ENCODE data around the gene MMP25.
"Not testable (repeated sequence)": the region's sequence is repeated elsewhere in the genome, so short reads cannot be mapped to it uniquely, and the experiment has no call there.

MMP25 gene

DNA sequence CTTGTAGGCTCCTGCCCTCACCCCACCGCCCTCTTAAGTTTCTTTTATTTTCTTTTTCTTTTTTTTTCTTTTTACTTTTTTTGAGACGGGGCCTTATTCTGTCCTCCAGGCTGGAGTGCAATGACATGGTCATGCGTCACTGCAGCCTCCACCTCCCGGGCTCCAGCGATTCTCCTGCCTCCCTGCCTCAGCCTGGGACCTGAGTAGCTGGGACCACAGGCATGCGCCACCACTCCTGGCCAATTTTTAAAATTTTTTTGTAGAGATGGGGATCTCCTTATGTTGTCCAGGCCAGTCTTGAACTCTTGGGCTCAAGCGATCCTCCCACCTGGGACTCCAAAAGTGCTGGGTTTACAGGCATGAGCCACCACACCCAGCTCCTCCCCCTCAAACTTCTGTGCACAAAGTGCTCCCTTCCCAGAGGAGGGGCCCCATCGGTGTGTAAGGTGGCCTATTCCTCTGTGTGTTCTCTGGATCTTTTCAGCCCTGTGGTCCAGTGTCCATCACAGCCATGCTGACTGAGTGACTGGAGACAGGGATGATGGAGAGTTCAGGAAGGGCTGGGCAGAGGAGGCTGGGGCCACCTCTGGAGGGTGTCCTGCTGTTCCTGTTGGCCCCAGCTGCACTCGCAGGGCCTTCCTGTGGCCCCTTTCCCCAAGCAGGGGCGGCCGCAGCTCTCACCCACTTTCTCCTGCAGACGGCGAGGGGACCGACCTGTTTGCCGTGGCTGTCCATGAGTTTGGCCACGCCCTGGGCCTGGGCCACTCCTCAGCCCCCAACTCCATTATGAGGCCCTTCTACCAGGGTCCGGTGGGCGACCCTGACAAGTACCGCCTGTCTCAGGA lies 10.2 kb downstream of the MMP25 start:
- no peak for DNase-seq

DNA sequence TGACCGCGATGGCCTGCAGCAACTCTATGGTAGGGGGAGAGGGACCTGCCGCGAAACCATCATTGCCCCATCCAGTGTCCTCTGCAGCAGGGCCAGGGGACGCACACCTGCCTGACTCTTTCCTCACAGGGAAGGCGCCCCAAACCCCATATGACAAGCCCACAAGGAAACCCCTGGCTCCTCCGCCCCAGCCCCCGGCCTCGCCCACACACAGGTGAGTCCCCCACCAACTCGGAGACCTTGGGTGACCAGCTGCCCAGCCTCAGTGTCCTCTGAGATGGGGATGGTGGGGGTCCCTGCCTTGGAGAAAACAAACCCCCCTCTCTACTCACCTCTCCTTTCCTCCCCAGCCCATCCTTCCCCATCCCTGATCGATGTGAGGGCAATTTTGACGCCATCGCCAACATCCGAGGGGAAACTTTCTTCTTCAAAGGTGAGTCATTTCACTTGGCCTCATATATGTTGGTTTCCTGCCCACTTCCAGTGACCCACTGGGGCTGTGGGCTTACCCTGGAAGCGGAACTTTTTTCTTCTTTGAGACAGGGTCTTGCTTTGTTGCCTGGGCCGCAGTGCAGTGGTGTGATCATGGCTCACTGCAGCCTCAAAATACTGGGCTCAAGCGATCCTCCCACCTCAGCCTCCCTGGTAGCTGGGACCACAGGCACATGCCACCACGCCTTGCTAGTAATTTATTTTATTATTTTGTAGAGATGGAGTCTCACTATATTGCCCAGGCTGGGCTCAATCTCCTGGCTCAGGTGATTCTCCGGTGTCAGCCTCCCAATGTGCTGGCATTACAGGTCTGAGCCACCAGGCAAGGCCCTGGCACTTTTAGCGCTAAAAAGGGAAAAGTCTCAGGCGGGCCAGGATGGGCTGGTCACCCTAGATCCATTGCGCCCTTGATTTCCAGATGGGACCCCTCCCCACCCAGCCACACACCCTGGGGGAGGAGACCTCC lies 11.1 kb downstream of the MMP25 start:
- DNase-seq = no peak

DNA sequence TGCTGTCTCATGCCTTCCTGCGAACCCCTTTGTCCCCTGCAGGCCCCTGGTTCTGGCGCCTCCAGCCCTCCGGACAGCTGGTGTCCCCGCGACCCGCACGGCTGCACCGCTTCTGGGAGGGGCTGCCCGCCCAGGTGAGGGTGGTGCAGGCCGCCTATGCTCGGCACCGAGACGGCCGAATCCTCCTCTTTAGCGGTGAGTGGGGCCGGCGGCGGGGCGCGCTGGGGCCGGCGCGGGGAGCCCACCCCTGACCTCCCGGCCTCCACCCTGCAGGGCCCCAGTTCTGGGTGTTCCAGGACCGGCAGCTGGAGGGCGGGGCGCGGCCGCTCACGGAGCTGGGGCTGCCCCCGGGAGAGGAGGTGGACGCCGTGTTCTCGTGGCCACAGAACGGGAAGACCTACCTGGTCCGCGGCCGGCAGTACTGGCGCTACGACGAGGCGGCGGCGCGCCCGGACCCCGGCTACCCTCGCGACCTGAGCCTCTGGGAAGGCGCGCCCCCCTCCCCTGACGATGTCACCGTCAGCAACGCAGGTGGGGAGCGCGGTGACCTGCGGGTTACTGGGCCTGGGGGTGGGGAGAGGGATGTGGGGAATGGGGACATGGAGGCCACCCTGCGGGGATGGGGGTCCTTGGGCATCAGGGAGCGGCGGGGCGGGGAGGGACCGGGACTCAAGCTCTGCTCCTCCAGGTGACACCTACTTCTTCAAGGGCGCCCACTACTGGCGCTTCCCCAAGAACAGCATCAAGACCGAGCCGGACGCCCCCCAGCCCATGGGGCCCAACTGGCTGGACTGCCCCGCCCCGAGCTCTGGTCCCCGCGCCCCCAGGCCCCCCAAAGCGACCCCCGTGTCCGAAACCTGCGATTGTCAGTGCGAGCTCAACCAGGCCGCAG lies 12.0 kb downstream of the MMP25 start:
- peak; percentile 75 for DNase-seq

DNA sequence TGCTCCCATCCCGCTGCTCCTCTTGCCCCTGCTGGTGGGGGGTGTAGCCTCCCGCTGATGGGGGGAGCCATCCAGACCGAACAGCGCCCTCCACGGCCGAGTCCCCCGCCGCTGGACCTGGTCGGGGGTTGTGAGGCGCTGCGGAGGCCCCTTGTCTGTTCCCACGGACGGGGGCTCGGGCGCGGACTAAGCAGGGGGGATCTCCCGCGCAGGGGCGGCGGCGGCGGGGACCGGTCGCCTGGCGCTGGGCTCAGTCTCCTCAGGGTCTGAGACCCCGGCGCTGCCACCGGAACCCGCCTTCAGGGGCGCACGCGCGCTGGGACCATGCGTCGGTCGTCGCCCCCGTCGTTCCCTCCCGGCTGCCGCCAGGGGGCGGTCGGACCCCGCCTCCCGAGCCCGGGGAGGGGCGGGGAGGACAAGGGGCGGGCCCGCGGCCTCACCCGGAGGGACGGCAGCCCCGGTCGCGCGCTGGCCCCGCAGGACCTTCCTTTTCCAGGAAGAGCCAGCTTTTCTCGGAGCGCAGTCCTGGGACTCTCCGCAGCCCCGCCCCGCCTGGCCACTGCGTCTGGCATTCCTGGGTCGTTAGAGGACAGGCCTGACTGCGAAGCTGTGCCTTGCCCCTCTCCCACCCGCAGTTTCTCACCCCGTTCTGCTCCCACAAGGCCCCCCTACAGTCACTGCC lies 12.8 kb downstream of the MMP25 start:
- peak; percentile 98 for DNase-seq

DNA sequence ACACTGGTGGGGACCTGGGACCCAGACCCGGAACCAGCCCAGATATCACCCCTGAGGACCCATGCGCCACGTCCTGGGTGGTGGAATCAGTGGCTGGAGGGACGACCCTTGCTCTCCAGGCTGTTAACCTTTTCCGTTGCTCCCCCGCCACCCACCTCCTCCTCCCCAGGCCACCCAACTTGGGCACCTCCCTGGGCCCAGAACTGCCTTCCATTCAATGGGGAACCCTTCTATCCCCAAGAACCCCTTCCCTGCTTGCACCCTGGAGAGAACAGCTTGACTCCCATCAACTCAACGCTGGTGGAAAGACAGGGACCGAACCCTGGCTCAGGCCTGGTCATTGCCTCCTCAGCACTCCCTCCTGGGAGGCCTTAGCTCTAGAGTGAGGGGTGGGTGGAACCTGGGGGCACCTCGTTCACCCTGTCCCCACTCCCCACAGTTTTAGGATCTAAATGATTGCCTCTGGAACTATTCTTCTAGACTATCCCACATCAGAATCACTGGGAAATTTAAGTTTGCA lies 13.4 kb downstream of the MMP25 start:
- DNase-seq = no peak

DNA sequence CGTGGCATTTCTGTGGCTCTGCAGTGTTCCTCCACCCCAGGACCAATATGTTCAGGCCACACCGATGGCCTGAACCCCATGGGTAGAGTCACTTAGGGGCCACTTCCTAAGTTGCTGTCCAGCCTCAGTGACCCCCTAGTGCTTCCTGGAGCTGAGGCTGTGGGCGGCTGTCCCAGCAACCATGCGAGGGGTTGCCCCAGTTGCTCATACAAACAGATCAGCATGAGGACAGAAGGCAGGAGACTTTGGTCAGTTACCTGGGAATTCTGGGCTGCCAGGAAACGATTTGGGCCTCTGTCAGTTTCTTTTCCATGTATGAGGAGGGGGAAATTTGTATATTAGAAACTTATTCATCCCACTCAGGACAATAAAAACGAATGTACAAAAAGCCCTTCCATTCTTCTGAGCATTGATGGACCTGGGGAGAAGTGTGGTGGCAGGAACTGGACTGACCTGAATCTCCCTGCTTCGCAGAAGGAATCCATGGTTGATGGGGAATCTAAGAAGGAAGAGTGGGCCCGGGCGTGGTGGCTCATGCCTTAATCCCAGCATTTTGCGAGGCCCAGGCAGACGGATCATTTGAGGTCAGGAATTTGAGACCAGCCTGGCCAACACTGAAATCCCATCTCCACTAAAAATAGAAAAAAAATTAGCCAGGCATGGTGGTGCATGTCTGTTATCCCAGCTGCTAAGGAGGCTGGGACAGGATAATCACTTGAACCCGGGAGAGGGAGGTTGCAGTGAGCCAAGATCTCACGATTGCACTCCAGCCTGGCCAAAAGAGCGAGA lies 14.2 kb downstream of the MMP25 start:
- no peak for DNase-seq

DNA sequence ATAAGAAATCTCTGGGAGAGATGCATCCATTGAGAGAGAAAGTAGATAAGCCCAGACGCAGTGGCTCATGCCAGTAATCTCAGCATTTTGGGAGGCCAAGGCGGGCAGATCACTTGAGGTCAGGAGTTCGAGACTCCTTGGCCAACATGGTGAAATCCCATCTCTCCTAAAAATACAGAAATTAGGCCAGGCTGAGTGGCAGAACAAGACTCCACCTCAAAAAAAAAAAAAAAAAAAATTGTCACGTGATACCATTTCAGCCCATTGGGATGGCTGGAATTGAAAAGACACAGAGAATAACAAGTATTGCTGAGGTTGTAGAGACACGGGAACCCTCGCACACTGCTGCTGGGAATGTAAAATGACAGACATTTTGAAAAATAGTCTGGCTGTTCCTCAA lies 16.2 kb downstream of the MMP25 start:
- DNase-seq = no peak

DNA sequence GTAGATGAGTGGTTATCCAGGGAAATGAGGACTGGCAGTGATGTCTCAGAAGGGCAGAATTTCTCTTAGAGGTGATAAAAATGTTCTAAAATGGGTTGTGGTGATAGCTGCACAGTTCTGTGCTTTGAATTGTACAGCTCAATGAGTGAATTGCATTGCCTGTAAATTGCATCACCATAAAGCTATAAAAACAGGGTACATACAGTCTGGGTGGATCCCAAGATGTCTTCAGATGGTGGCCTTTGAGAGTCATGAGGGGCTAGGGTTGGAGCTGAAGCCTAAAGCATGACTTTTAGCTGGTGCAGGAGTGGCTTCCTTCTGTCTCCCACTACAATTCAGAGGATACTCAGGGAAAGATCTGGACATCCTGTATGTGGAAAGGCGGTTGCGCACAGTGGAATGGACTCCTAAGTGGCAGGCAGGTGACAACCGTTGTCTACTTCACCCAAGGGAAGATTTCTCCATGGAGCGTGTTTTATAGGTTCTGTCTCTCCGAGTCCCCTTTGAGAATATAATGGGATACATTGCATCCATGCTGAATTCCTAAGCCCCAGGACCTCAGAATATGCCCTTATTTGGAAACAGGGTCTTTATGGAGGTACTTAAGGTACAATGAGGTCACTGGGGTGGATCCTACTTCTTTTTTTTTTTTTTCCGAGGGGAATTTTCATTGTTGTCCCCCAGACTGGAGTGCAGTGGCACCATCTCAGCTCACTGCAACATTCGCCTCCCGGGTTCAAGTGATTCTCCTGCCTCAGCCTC lies 17.4 kb downstream of the MMP25 start:
- DNase-seq = no peak

DNA sequence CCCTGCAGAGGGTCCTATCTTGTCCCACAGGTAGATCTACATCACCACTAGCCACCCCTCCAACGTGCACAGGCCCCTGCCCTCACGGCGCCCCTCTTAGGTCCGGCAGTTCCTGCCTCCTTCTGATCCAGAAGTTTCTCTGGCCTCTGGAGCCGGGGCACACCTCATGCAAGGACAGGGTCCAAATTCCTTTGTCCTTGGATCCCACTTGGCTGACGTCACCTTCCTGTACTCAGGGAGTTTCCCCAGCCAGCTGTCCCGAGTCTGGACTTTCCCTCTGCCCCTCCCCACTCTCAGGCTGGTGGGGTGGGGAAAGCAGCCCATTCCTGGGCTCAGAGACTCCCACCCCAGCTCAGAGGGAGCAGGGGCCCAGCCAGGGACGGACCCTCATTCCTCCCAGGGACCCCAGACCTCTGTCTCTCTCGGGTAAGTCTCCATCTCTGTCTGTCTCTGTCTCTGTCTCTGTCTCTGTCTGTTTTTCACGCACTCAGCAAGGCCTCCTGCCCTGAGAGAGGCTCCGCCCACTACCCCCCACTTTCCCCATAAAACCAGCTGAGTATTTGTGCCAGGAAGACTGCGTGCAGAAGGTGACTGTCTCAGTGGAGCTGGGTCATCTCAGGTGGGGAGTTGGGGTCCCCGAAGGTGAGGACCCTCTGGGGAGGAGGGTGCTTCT lies 18.8 kb downstream of the MMP25 start, which contains the start of gene IL32:
IL32 (plus strand) TSS at position 572 of the 673 bp plus-strand sequence. CDS start 172 bp downstream, outside the sequence.
- no peak for DNase-seq

DNA sequence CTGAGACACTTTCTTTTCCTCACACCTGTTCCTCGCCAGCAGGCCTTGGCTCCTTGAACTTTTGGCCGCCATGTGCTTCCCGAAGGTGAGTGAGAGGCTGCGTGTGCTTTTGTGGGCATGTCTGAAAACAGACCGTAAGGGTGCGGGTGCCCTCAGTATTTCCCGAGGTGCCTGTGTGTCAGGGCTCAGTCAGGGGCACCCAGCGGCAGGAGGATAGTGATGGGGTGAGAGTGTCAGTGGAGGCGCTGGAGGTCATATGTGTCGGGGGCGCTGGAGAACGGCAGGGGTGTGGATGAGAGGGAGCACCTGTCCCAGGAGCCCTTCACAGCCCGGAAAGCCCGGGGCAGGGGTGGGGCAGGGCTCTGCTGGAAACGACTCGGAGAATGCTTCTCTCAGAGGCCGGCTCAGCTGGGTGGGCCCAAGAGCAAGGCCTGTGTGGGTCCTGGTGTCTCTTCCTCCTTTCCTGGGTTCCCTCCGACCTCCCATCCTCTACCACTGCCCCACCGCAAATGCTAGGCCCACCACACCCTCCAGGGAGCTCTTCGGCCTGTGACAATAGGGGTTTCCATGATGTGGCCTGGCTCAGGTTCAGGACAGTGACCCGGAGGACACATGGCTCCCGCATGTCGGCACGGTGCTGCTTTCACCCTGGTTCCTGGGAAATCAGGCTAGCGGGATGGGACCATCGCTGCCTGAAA lies 19.5 kb downstream of the MMP25 start:
- DNase-seq = no peak

DNA sequence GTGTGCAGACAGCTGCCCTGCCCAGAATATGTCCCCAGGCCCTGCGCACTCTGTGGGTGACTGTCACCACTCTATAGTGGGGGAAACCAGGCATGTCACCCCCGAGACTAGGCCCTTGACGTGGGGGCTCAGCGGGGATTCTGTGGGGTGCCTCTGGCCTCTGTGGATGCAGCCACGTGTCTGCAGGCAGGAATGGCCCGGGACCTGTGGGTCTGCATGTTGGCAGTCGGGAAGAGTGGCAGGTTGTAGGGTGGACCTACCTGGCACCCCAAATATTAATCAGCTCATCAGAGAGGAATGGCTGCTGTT lies 20.0 kb downstream of the MMP25 start:
- DNase-seq = no peak

DNA sequence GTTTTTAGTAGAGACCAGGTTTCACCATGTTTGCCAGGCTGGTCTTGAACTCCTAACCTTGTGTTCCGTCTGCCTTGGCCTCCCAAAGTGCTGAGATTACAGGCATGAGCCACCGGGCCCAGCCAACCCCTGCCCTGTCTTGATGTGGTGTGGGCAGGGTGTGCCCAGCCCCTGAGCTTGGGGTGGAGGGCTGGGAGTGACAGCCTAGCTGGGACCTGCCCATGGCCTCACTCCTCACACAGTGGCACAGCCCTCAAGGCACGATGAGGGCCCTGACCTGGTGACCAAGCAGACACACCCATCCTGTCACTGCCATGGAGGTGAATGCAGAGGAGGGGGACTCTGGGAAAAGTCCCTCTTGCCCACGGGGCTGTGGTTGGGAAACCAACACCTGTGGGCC lies 22.1 kb downstream of the MMP25 start:
- DNase-seq = no peak

DNA sequence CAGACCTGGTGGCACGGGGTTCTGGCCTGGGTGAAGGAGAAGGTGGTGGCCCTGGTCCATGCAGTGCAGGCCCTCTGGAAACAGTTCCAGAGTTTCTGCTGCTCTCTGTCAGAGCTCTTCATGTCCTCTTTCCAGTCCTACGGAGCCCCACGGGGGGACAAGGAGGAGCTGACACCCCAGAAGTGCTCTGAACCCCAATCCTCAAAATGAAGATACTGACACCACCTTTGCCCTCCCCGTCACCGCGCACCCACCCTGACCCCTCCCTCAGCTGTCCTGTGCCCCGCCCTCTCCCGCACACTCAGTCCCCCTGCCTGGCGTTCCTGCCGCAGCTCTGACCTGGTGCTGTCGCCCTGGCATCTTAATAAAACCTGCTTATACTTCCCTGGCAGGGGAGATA lies 22.8 kb downstream of the MMP25 start:
- not testable (repeated sequence) for DNase-seq

DNA sequence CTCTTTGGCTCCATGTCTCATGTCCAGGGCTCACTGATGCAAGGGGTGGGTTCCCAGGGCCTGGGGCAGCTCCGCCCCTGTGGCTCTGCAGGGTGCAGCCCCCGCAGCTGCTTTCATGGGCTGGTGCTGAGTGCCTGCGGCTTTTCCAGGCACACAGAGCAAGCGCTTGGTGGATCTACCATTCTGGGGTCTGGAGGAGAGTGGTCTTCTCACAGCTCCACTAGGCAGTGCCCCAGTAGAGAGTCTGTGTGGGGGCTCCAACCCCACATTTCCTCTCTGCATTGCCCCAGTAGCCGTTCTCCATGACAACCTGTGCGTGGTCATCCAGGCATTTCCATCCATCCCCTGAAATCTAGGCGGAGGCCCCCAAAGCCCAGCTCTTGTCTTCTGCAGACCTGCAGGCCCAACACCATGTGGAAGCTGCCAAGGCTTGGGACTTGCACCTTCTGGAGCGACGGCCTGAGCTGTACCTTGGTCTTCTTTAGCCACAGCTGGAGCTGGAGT lies 24.3 kb downstream of the MMP25 start:
- no peak for DNase-seq

DNA sequence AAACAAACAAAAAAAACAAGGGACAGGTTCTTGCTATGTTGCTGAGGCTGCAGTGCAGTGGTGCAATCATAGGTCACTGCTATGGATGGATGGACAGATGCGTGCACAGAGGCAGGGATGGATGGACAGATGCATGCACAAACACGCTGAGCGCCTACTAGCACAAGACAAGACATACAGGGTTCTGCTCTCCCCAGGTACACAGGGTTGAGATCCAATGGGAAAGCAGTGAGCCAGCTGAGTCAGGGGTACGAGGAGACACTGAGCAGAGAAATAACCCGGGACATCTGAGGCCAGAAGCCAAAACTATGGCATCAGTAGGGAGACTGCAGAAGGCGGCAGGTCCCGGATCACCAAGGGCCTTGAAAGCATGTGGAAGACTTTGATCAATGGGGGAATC lies 25.3 kb downstream of the MMP25 start:
- DNase-seq = no peak

DNA sequence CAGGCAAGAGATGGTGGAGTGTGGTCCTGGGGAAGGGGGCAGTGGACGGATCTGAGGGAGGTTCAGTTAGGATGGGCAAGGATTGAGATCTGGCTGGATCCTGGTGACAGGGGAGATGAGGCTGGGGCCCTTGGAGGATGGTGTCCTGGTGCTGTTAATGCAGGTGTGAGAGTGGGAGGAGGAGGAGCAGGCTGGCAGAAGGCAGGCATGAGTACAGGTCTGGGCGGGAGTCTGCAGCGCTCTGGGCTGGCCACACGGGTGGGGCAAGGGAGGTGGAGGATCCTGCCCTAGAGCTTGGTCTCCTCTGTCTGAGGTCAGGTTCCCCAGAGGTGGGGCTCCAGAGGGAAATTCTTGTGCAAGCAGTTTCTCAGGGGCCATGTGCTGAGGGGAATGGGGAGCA lies 25.8 kb downstream of the MMP25 start:
- not testable (repeated sequence) for DNase-seq

DNA sequence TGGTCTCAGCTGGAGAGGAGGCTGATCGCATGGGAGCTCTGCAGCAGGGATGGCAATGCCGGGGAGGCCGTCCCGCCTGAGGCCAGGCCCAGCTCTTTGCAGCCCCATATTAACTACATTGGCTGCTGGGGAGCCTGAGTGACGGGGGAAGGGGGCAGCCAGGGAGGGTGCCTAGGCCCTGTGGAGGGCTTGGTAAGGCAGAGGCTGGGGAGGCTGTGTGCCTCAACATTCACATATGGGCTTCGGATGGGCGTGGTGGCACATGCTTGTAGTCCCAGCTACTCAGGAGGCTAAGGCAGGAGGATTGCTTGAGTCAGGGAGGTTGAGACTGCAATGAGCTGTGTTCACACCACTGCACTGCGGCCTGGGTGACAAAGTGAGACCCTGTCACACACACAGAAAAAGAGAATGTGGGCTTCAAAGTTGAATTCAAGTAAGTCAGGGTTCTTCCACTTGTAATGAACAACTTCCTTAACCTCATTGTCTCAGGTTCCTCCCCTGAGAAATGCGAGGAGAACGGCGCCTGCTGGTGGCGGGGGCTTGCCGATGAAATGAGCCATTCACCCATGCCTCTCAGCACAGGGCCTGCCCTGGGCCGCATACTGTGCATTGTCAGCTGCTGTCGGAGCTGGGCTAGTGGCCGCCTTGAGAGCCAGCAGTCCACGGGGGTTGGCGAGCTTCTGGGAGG lies 26.4 kb downstream of the MMP25 start:
- not testable (repeated sequence) for DNase-seq

DNA sequence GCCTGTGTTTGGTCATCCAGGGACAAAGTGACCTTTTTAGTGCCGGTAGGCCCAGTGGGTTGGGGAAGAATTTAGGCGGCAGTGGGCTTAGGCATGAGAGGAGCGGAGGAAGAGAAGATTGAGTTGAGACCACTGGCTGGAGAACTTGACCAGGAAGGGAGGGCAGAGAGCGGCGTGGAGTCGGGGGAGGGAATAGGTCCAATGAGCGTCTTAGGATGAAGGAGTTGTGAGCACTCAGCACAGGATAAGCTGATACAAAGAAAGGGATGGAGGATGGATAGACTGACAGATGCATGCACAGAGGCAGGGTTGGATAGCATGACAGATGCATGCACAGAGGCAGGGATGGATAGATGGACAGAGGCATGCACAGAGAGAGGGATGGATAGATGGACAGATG lies 27.1 kb downstream of the MMP25 start:
- DNase-seq = no peak

All from islet precursor cell (in vitro differentiated cells).